Measurements from ENCODE around the gene ARHGEF17.

Gene ARHGEF17

DNA sequence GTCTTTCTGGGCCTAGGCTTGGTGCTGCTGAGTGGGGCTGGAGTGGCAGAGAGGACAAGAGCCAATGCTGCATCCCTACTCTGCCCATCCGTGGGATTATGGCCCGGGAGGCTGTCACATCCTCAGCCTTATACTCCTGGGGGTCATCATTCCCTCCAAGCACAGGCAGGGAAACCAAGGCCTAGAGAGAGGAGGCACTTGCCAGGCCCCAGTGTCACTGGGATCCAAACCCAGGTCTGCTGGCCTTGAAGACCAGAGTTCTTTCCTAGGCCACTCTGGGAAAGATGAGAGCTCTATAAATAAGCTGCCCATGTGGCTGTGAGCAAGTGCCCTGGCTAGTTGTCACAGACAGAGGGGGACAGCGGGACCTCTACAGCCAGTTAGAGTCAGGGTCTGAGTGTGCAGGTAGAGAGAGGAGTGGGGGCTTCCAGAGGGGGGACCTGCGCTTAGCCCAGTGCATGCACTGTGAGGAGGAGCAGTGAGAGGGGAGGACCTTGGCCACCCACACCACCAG, 72.9 kb downstream of the ARHGEF17 start:
- TF ChIP-seq, protein P1, sequence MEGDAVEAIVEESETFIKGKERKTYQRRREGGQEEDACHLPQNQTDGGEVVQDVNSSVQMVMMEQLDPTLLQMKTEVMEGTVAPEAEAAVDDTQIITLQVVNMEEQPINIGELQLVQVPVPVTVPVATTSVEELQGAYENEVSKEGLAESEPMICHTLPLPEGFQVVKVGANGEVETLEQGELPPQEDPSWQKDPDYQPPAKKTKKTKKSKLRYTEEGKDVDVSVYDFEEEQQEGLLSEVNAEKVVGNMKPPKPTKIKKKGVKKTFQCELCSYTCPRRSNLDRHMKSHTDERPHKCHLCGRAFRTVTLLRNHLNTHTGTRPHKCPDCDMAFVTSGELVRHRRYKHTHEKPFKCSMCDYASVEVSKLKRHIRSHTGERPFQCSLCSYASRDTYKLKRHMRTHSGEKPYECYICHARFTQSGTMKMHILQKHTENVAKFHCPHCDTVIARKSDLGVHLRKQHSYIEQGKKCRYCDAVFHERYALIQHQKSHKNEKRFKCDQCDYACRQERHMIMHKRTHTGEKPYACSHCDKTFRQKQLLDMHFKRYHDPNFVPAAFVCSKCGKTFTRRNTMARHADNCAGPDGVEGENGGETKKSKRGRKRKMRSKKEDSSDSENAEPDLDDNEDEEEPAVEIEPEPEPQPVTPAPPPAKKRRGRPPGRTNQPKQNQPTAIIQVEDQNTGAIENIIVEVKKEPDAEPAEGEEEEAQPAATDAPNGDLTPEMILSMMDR (conservative IDR thresholded peaks at IDR 0.05; ENCODE audit: low read depth, low read length) = no peak
- no peak for DNase-seq (ENCODE audit: low read depth)
- H3K4me3 ChIP-seq (ENCODE audit: low read depth, low read length) = no peak overlapping the region

- TF ChIP-seq, protein P1 (conservative IDR thresholded peaks at IDR 0.05; ENCODE audit: low read depth, low read length) = no peak
- no peak overlapping the region for H3K4me3 ChIP-seq (ENCODE audit: low read depth, low read length)
- DNase-seq (ENCODE audit: low read depth) = no peak
Measured at GRCh38 chr11:73381589-73381988, 73.5 kb downstream of the ARHGEF17 start.

DNA sequence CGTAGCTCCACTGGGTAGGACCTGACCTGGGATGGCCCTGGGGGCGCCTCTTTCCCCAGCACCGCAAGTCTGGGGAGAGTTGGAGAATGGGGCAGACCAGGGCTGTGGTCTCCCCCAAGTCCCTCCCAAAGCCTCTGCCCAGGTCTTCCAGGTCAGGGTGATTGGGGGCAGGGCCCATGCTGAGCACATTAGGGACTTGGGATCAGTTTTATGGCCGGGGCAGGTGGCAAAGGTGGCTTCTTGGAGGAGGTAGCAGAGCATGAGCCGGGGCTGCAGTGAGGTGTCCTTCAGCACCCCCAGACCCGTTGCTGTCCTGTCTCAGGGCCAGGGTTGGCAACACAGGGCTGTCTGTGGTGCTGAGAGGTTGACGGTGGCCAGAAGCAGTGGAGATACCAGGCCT, 74.1 kb downstream of the ARHGEF17 start:
- DNase-seq (ENCODE audit: low read depth) = no peak

DNA sequence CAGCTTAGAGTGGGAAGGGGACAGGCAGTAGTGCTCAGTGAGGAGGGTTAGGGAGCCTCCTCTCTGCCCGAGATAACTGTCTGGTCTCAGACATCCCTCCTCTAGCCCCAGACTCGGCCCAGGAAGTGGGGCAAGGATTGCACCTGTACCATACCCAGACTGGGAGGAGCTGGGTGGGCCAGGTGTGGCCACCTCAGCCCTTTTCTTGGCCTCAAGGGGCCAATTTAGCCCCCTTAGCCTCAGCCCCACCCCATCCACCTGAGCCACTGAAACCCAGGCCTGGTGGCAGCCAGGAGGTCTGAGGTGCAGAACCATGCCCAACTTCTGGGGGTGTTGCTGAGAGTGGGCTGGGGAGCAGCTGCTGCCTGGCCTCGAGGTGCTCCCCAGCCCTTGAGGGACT, 74.7 kb downstream of the ARHGEF17 start:
- DNase-seq (ENCODE audit: low read depth) = no peak
- TF ChIP-seq, protein P1 (conservative IDR thresholded peaks at IDR 0.05; ENCODE audit: low read depth, low read length) = no peak
- H3K4me3 ChIP-seq (ENCODE audit: low read depth, low read length) = no peak overlapping the region

More for the DNA sequence above, 74.1 kb downstream of the ARHGEF17 start:
- H3K4me3 ChIP-seq (ENCODE audit: low read depth, low read length) = no peak overlapping the region
- TF ChIP-seq, protein P1 (conservative IDR thresholded peaks at IDR 0.05; ENCODE audit: low read depth, low read length) = no peak

GRCh38 chr11:73383249-73384124, 75.4 kb downstream of the ARHGEF17 start:
- DNase-seq (ENCODE audit: low read depth) = no peak
- no peak overlapping the region for H3K4me3 ChIP-seq (ENCODE audit: low read depth, low read length)
- TF ChIP-seq, protein P1 (conservative IDR thresholded peaks at IDR 0.05; ENCODE audit: low read depth, low read length) = no peak

DNA sequence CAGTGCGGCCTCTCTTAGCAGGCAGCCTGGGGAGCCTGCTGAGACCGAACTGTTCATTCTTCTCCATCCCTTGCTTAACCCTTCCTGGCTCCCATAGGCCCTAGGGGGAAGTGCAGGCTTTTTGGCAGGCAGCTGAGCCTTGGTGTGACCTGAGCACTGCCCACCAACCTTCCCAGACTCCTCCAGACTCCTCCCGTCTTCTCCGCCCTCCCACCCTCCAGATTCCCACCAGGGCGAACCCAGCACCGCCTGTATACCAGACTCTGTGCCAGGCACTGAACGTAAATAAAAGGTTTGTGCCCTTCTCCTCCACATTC, 76.0 kb downstream of the ARHGEF17 start:
- H3K4me3 ChIP-seq (ENCODE audit: low read depth, low read length) = no peak overlapping the region
- TF ChIP-seq, protein P1 (conservative IDR thresholded peaks at IDR 0.05; ENCODE audit: low read depth, low read length) = no peak
- no peak for DNase-seq (ENCODE audit: low read depth)

DNA sequence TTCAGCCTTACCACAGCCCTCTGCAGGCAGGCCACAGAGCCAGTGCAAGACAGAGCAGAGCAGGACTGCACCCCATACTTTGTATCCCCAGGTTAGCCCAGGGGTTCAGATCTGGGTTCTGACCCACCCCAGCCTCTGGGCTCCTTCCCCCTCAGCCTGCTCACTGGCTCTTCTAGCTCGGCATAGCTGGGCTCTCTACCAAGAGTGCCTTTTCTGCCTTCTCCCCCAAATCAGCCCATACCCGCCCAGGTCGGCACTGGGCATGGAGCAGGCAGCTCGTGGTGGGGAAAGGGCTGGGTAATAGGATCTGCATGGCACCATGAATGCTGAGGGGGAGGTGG, 76.4 kb downstream of the ARHGEF17 start:
- no peak for DNase-seq (ENCODE audit: low read depth)
- H3K4me3 ChIP-seq (ENCODE audit: low read depth, low read length) = no peak overlapping the region
- TF ChIP-seq, protein P1 (conservative IDR thresholded peaks at IDR 0.05; ENCODE audit: low read depth, low read length) = no peak

Measured in choroid plexus epithelial cell (primary cell).